SK-N-SH (cell line): ENCODE results near the gene ETDA. TPM values are rescaled to one million over a fixed set of nuclear protein-coding genes. Genes with fewer than 3 reads are reported as not detected.

Experiments
- CTCF ChIA-PET: fragments of 300-600, 350-600 bp; formaldehyde crosslinking; extraction: SDS; loops from one replicate; lab custom pipeline; 2021; lab: Yijun Ruan, JAX
- POLR2A ChIA-PET: fragments of 350-600 bp; sonication (Branson Sonifier 250); formaldehyde crosslinking; extraction: SDS; loops from one replicate; lab custom pipeline; 2020; ENCODE audit warnings: antibody characterized with exemption, inconsistent platforms; lab: Yijun Ruan, JAX
- DNase-seq: peaks from one replicate; pipeline ENCODE4 v3.0.0; 2012
- H2AFZ ChIP-seq: fragments of 200-600 bp; sonication (generic); 2 replicates; pipeline ENCODE4 v1.8.1; 2016; ENCODE audit warnings: antibody characterized with exemption, mild to moderate bottlenecking, low read depth
- H3F3A ChIP-seq: fragments of 200-600 bp; sonication (generic); replicated peaks from 2 replicates; pipeline ENCODE3; 2016; ENCODE audit warnings: antibody characterized with exemption, mild to moderate bottlenecking; ENCODE audit not compliant: insufficient read depth
- H3K27ac ChIP-seq, 2 experiments: fragments of 200-500 bp in 1 of 2; fragments of 200-600 bp in 1 of 2; sonication (Bioruptor generic) in 1 of 2; sonication (generic), shearing (Covaris generic) in 1 of 2; 2 replicates each; pipeline versions ENCODE4 v1.5.1 to v1.6.1; 2014 to 2016; ENCODE audit warnings: low read depth in 2 of 2, inconsistent platforms in 1 of 2, low read length in 1 of 2, mild to moderate bottlenecking in 1 of 2, mixed read lengths in 1 of 2
- H3K27me3 ChIP-seq: fragments of 200-600 bp; sonication (generic), shearing (Covaris generic); 2 replicates; pipeline ENCODE4 v1.6.1; 2016; ENCODE audit warnings: mixed run types; ENCODE audit not compliant: insufficient read depth
- H3K36me3 ChIP-seq, 2 experiments: fragments of 200-500 bp in 1 of 2; fragments of 200-600 bp in 1 of 2; sonication (Bioruptor generic) in 1 of 2; sonication (generic) in 1 of 2; replicated peaks in 1 of 2; 2 replicates each; pipeline versions ENCODE3 to v1.5.1; 2014 to 2016; ENCODE audit warnings: low read length in 1 of 2, mild to moderate bottlenecking in 1 of 2; ENCODE audit not compliant: insufficient read depth in 2 of 2, control insufficient read depth in 1 of 2
- H3K4me1 ChIP-seq, 2 experiments: fragments of 200-500 bp in 1 of 2; fragments of 200-600 bp in 1 of 2; sonication (Bioruptor generic) in 1 of 2; sonication (generic), shearing (Covaris generic) in 1 of 2; 2 replicates each; pipeline versions ENCODE4 v1.5.1 to v1.6.1; 2014 to 2016; ENCODE audit warnings: low read depth in 1 of 2, low read length in 1 of 2, mixed run types in 1 of 2; ENCODE audit not compliant: insufficient read depth in 2 of 2, control insufficient read depth in 1 of 2
- H3K4me2 ChIP-seq: fragments of 200-600 bp; sonication (generic), shearing (Covaris generic); 2 replicates; pipeline ENCODE4 v1.6.1; 2017; ENCODE audit warnings: mixed run types
- H3K4me3 ChIP-seq, 2 experiments: fragments of 200-500 bp in 1 of 2; fragments of 200-600 bp in 1 of 2; sonication (Bioruptor generic) in 1 of 2; sonication (generic), shearing (Covaris generic) in 1 of 2; 2 replicates each; pipeline versions ENCODE4 v1.5.1 to v1.8.1; 2014 to 2016; ENCODE audit warnings: low read depth in 2 of 2, inconsistent platforms in 1 of 2, low read length in 1 of 2, mild to moderate bottlenecking in 1 of 2, mixed read lengths in 1 of 2, moderate library complexity in 1 of 2
- H3K79me2 ChIP-seq: fragments of 200-600 bp; sonication (generic); 2 replicates; pipeline ENCODE4 v1.8.1; 2017; ENCODE audit warnings: mild to moderate bottlenecking; ENCODE audit not compliant: insufficient read depth
- H3K9ac ChIP-seq: fragments of 200-600 bp; sonication (generic); 2 replicates; pipeline ENCODE4 v1.6.1; 2017; ENCODE audit warnings: mixed run types
- H3K9me2 ChIP-seq: fragments of 200-600 bp; sonication (generic); 2 replicates; pipeline ENCODE4 v1.6.1; 2017; ENCODE audit warnings: mixed run types
- H3K9me3 ChIP-seq: fragments of 200-600 bp; sonication (generic); 2 replicates; pipeline ENCODE4 v1.6.1; 2017; ENCODE audit warnings: mixed run types, mild to moderate bottlenecking, moderate library complexity
- H4K20me1 ChIP-seq: fragments of 200-600 bp; sonication (generic); 2 replicates; pipeline ENCODE4 v1.6.1; 2017; ENCODE audit warnings: mild to moderate bottlenecking, mixed run types; ENCODE audit not compliant: insufficient read depth
- CHD2 ChIP-seq: fragments of 150-350 bp; IDR thresholded peaks from 2 replicates; pipeline ENCODE4 v1.6.1; 2018; ENCODE audit warnings: low read length; ENCODE audit not compliant: partially characterized antibody
- CTCF ChIP-seq: fragments of 200-600 bp; sonication (generic); IDR thresholded peaks from 2 replicates; pipeline ENCODE4 v1.6.1; 2017; ENCODE audit warnings: antibody characterized with exemption, mild to moderate bottlenecking, moderate library complexity
- ELF1 ChIP-seq: IDR thresholded peaks from 2 replicates; pipeline ENCODE4 v1.4.0; 2012
- EP300 ChIP-seq, 2 experiments: IDR thresholded peaks; 2 replicates each; pipeline versions ENCODE4 v1.4.0 to v1.6.1; 2012; ENCODE audit warnings: borderline replicate concordance in 1 of 2, low read depth in 1 of 2, low read length in 1 of 2
- EZH2phosphoT487 ChIP-seq: fragments of 200-600 bp; sonication (generic); IDR thresholded peaks from 2 replicates; pipeline ENCODE4 v1.6.1; 2017; ENCODE audit warnings: low read depth, mixed run types, mild to moderate bottlenecking, antibody characterized with exemption, moderate library complexity, borderline replicate concordance
- FOSL2 ChIP-seq: IDR thresholded peaks from 2 replicates; pipeline ENCODE4 v1.4.0; 2012; ENCODE audit warnings: low read depth, mild to moderate bottlenecking, moderate library complexity, borderline replicate concordance
- GATA2 ChIP-seq: sonication (generic); formaldehyde crosslinking; IDR thresholded peaks from 2 replicates; pipeline ENCODE4 v1.5.0; 2020; ENCODE audit warnings: mild to moderate bottlenecking, missing genetic modification reagents
- JUND ChIP-seq: IDR thresholded peaks from 2 replicates; pipeline ENCODE4 v1.4.0; 2012
- MAX ChIP-seq: IDR thresholded peaks from 2 replicates; pipeline ENCODE4 v1.4.0; 2012; ENCODE audit warnings: low read depth
- POLR2AphosphoS5 ChIP-seq: IDR thresholded peaks from 2 replicates; pipeline ENCODE4 v1.6.1; 2012; ENCODE audit warnings: low read depth, low read length
- RCOR1 ChIP-seq: fragments of 150-350 bp; IDR thresholded peaks from 2 replicates; pipeline ENCODE4 v1.6.1; 2017; ENCODE audit warnings: antibody characterized with exemption, low read length
- RXRA ChIP-seq: IDR thresholded peaks from 2 replicates; pipeline ENCODE4 v1.4.0; 2012; ENCODE audit warnings: low read depth, mild to moderate bottlenecking, borderline replicate concordance
- TAF1 ChIP-seq: IDR thresholded peaks from 2 replicates; pipeline ENCODE4 v1.6.1; 2012; ENCODE audit warnings: low read depth, mild to moderate bottlenecking, low read length, moderate library complexity, borderline replicate concordance
- TEAD4 ChIP-seq: IDR thresholded peaks from 2 replicates; pipeline ENCODE4 v1.4.0; 2012; ENCODE audit warnings: mild to moderate bottlenecking, borderline replicate concordance; ENCODE audit not compliant: insufficient read depth
- USF2 ChIP-seq: fragments of 150-350 bp; IDR thresholded peaks from 2 replicates; pipeline ENCODE4 v1.6.1; 2017; ENCODE audit warnings: antibody characterized with exemption, low read length, low read depth, borderline replicate concordance
- WGBS: methylation state at CpG from one replicate; pipeline ENCODE4 v1.1.6; 2017; ENCODE audit warnings: low lambda C conversion rate; 5-methylcytosine and 5-hydroxymethylcytosine counted together
- polyA plus RNA-seq, 3 experiments: library from polyadenylated mRNA; depleted of rRNA; stranded (reverse); fragments of >200 nt; gene quantifications; 2 replicates each; pipeline ENCODE4 v1.2.3, GENCODE V29; 2012

Gene ETDA
- polyA plus RNA-seq, 1 of the 3 experiments (the other 2 are of a cell fraction), result not detected

GRCh38 chrX:135273162-135273561 lies 21.3 kb downstream of the ETDA start:
- Histone ChIP-seq H3K4me1 (no peaks in the 10 kb centered on the region), H3K36me3 (no peaks in the 10 kb centered on the region), H3K4me3 (no peak overlapping the region), H4K20me1 (no peaks in the 10 kb centered on the region), H3K79me2 (no peaks in the 10 kb centered on the region), H3K27me3 (no peaks in the 10 kb centered on the region), H2AFZ (no peak overlapping the region), H3K27ac (no peak overlapping the region), H3K9me3 (no peaks in the 10 kb centered on the region), H3K9me2 (no peaks in the 10 kb centered on the region), H3K9ac (no peak overlapping the region), H3K4me2 (no peak overlapping the region), H3F3A (no peaks in the 10 kb centered on the region)
- WGBS, result 6% methylated on average over 5 of the region's 5 CpGs
- POLR2A ChIA-PET, result no interaction called here
- CTCF ChIA-PET, result no interaction called here
- no peak for DNase-seq
- no peak for TF ChIP-seq EP300 (IDR thresholded peaks at IDR 0.05; ENCODE audit: borderline replicate concordance in 1 of 2, low read depth in 1 of 2, low read length in 1 of 2)
- no peak for TF ChIP-seq GATA2 (CRISPR knock-in tag)
- TF ChIP-seq TEAD4, result no peak
- no peak for TF ChIP-seq JUND
- TF ChIP-seq RCOR1, result no peak
- no peak for TF ChIP-seq CHD2
- no peak for TF ChIP-seq POLR2AphosphoS5
- no peak for TF ChIP-seq CTCF
- TF ChIP-seq RXRA, result no peak
- no peak for TF ChIP-seq FOSL2
- no peak for TF ChIP-seq TAF1
- TF ChIP-seq USF2, result no peak
- TF ChIP-seq EZH2phosphoT487, result no peak
- TF ChIP-seq MAX, result no peak
- TF ChIP-seq ELF1, result no peak

- CTCF ChIA-PET, result no interaction called here
- no peak for TF ChIP-seq RXRA
- Histone ChIP-seq H3K9me2 (no peaks in the 10 kb centered on the region), H3K9ac (no peak overlapping the region), H3K27me3 (no peaks in the 10 kb centered on the region), H3K4me2 (no peak overlapping the region), H2AFZ (no peak overlapping the region), H3K4me3 (no peak overlapping the region), H4K20me1 (no peaks in the 10 kb centered on the region), H3K36me3 (no peaks in the 10 kb centered on the region), H3K79me2 (no peaks in the 10 kb centered on the region), H3K4me1 (no peaks in the 10 kb centered on the region), H3F3A (no peaks in the 10 kb centered on the region), H3K27ac (no peak overlapping the region), H3K9me3 (no peaks in the 10 kb centered on the region)
- POLR2A ChIA-PET, result no interaction called here
- DNase-seq, result no peak
Measured at GRCh38 chrX:135275973-135276372, 24.1 kb downstream of the ETDA start.
